ENCODE data around the gene CASK. TPM values are rescaled to one million over a fixed set of nuclear protein-coding genes. Genes with fewer than 3 reads are reported as not detected.
A peak's percentile ranks its signal among the peaks of the same experiment; 100 is the strongest.

The CASK gene
- total and polyA plus RNA-seq, 4 donors: 10.6 to 51.1 (median 26.0) TPM

GRCh38 chrX:41828826-41829225, 94.5 kb downstream of the CASK start:
- Histone ChIP-seq H3K9me3 (ENCODE audit: control insufficient read depth, low read length) (no peaks in the 10 kb centered on the region), H3K27ac (ENCODE audit: low read depth in 1 of 2, low read length in 2 of 2) (no peak overlapping the region), H3K4me3 (ENCODE audit: low read length in 2 of 2) (no peak overlapping the region), H3K36me3 (ENCODE audit: control insufficient read depth in 1 of 2, insufficient read depth in 2 of 2, low read length in 1 of 2) (no peaks in the 10 kb centered on the region), H3K27me3 (ENCODE audit: control insufficient read depth in 1 of 2, insufficient read depth in 2 of 2, low read length in 1 of 2) (no peaks in the 10 kb centered on the region), H3K4me1 (ENCODE audit: control insufficient read depth in 1 of 2, insufficient read depth in 2 of 2, low read length in 2 of 2) (peaks cover 0 to 2% of the 10 kb centered on the region in 2 donors)
- ATAC-seq (ENCODE audit: low FRiP score) (no peak), DNase-seq (no peak)
- 14 to 60% methylated on average over 1 of the region's 1 CpG for WGBS, 2 donors
- intact Hi-C loops (cut with DNase I): no loop called here

DNA sequence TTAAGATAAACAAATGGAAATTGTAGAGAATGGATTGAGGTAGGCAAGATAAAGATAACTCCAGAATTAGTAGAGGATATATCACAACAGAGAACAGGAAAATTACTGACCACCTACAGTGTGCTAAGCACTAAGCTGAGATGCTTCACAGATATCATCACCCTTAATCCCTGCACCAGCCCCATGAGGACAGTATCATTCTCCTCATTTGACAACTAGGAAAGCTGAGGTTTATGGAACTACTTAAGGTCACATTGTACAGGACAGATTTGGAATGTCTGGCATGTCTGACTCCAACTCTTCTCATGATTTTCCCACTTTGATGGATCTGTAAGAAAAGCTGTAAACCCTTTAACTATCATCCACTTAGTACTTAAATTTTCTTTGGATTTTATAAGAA, 95.5 kb downstream of the CASK start:
- DNase-seq (no peak), ATAC-seq (ENCODE audit: low FRiP score) (no peak)
- no peak overlapping the region for H3K4me3 ChIP-seq (ENCODE audit: low read length in 2 of 2)
- H3K36me3 ChIP-seq (ENCODE audit: control insufficient read depth in 1 of 2, insufficient read depth in 2 of 2, low read length in 1 of 2): no peaks in the 10 kb centered on the region
- no peaks in the 10 kb centered on the region for H3K9me3 ChIP-seq (ENCODE audit: control insufficient read depth, low read length)
- intact Hi-C loops (cut with DNase I): no loop called here
- H3K27me3 ChIP-seq (ENCODE audit: control insufficient read depth in 1 of 2, insufficient read depth in 2 of 2, low read length in 1 of 2): no peaks in the 10 kb centered on the region
- H3K27ac ChIP-seq (ENCODE audit: low read depth in 1 of 2, low read length in 2 of 2): no peak overlapping the region
- peaks cover 0 to 2% of the 10 kb centered on the region in 2 donors for H3K4me1 ChIP-seq (ENCODE audit: control insufficient read depth in 1 of 2, insufficient read depth in 2 of 2, low read length in 2 of 2)

DNA sequence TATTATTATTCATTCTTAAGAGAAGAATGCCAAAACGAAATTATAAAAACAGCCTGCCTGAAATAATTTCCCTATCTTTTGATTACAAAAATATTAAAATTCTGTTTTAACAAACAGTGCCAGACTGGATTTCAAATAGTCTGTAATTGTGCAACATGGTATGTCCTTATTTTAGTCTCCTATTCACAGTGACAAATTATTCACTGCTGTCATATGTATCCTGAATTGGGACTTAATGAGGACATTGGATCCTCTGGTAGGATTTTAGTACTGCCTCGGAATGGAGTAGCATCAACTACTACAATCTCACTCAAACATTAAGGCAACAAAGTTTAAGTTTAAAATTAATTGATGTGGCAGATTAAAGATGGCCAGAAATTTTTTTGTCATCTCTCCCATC, 97.6 kb downstream of the CASK start:
- DNase-seq (no peak), ATAC-seq (ENCODE audit: low FRiP score) (no peak)
- WGBS, 2 donors: 34 to 46% methylated on average over 2 of the region's 2 CpGs
- Histone ChIP-seq H3K36me3 (ENCODE audit: control insufficient read depth in 1 of 2, insufficient read depth in 2 of 2, low read length in 1 of 2) (no peaks in the 10 kb centered on the region), H3K27me3 (ENCODE audit: control insufficient read depth in 1 of 2, insufficient read depth in 2 of 2, low read length in 1 of 2) (no peaks in the 10 kb centered on the region), H3K4me3 (ENCODE audit: low read length in 2 of 2) (no peak overlapping the region), H3K27ac (ENCODE audit: low read depth in 1 of 2, low read length in 2 of 2) (no peak overlapping the region), H3K9me3 (ENCODE audit: control insufficient read depth, low read length) (no peaks in the 10 kb centered on the region), H3K4me1 (ENCODE audit: control insufficient read depth in 1 of 2, insufficient read depth in 2 of 2, low read length in 2 of 2) (peaks cover 0 to 2% of the 10 kb centered on the region in 2 donors)
- intact Hi-C loops (cut with DNase I): no loop called here

GRCh38 chrX:41824551-41824950, 98.8 kb downstream of the CASK start:
- no peaks in the 10 kb centered on the region for H3K27me3 ChIP-seq (ENCODE audit: control insufficient read depth in 1 of 2, insufficient read depth in 2 of 2, low read length in 1 of 2)
- no peaks in the 10 kb centered on the region for H3K9me3 ChIP-seq (ENCODE audit: control insufficient read depth, low read length)
- peaks cover 0 to 2% of the 10 kb centered on the region in 2 donors for H3K4me1 ChIP-seq (ENCODE audit: control insufficient read depth in 1 of 2, insufficient read depth in 2 of 2, low read length in 2 of 2)
- intact Hi-C loops (cut with DNase I): no loop called here
- H3K27ac ChIP-seq (ENCODE audit: low read depth in 1 of 2, low read length in 2 of 2): peak overlapping the region in 1 of 2 donors; percentile 40
- no peaks in the 10 kb centered on the region for H3K36me3 ChIP-seq (ENCODE audit: control insufficient read depth in 1 of 2, insufficient read depth in 2 of 2, low read length in 1 of 2)
- DNase-seq: no peak
- 41 to 64% methylated on average over 3 of the region's 3 CpGs for WGBS, 2 donors
- H3K4me3 ChIP-seq (ENCODE audit: low read length in 2 of 2): no peak overlapping the region
- ATAC-seq (ENCODE audit: low FRiP score): peak; percentile 29

DNA sequence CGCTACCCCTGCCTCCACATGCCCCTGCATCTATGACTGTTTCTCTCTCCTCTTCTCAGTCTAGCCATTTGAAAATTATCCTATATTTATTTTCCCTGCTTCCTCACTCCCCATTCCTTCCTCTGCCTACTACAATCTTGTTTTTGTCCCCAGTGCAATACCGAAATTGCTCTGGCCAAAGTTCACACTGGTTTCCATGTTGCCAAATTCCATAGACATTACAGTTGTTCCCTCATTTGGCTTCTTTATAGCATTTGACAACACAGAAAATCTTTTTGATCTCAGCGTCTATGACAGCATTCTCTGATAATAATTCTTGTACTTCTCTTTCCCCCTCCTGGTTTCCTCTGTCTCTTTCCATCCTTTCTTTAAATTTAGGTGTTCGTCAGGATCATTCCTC, 100.0 kb downstream of the CASK start:
- ATAC-seq (ENCODE audit: low FRiP score) (no peak), DNase-seq (no peak)
- intact Hi-C loops (cut with DNase I): no loop called here
- H3K4me1 ChIP-seq (ENCODE audit: control insufficient read depth in 1 of 2, insufficient read depth in 2 of 2, low read length in 2 of 2): peaks cover 0 to 2% of the 10 kb centered on the region in 2 donors
- 20 to 42% methylated on average over 4 of the region's 4 CpGs for WGBS, 2 donors
- H3K27ac ChIP-seq (ENCODE audit: low read depth in 1 of 2, low read length in 2 of 2): no peak overlapping the region
- no peaks in the 10 kb centered on the region for H3K36me3 ChIP-seq (ENCODE audit: control insufficient read depth in 1 of 2, insufficient read depth in 2 of 2, low read length in 1 of 2)
- H3K27me3 ChIP-seq (ENCODE audit: control insufficient read depth in 1 of 2, insufficient read depth in 2 of 2, low read length in 1 of 2): no peaks in the 10 kb centered on the region
- H3K9me3 ChIP-seq (ENCODE audit: control insufficient read depth, low read length): no peaks in the 10 kb centered on the region
- no peak overlapping the region for H3K4me3 ChIP-seq (ENCODE audit: low read length in 2 of 2)

GRCh38 chrX:41822892-41823291, 100.5 kb downstream of the CASK start:
- intact Hi-C loops (cut with DNase I): no loop called here
- peak overlapping the region in 1 of 2 donors; percentile 86 for H3K27ac ChIP-seq (ENCODE audit: low read depth in 1 of 2, low read length in 2 of 2)
- H3K4me3 ChIP-seq (ENCODE audit: low read length in 2 of 2): no peak overlapping the region
- 76 to 83% methylated on average over 2 of the region's 2 CpGs for WGBS, 2 donors
- ATAC-seq (ENCODE audit: low FRiP score) (no peak), DNase-seq (no peak)
- no peaks in the 10 kb centered on the region for H3K36me3 ChIP-seq (ENCODE audit: control insufficient read depth in 1 of 2, insufficient read depth in 2 of 2, low read length in 1 of 2)
- H3K9me3 ChIP-seq (ENCODE audit: control insufficient read depth, low read length): no peaks in the 10 kb centered on the region
- peaks cover 0 to 2% of the 10 kb centered on the region in 2 donors for H3K4me1 ChIP-seq (ENCODE audit: control insufficient read depth in 1 of 2, insufficient read depth in 2 of 2, low read length in 2 of 2)
- no peaks in the 10 kb centered on the region for H3K27me3 ChIP-seq (ENCODE audit: control insufficient read depth in 1 of 2, insufficient read depth in 2 of 2, low read length in 1 of 2)

DNA sequence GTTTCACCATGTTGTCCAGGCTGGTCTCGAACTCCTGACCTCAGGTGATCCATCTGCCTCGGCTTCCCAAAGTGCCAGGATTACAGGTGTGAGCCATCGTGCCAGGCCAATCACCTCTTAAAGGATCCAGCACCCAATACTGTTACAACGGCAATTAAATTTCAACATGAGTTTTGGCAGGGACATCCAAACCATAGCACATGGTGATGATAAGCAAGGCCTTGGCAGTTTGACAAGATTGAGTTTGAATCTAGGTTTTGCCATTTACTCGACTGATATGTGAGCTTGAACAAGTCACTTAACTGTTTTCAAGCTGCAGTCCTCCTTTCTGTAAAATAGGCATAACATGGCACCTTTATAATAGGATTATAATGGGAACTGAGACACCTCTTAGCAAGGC, 115.3 kb downstream of the CASK start:
- ATAC-seq (ENCODE audit: low FRiP score): no peak
- intact Hi-C loops (cut with DNase I): no loop called here
- Histone ChIP-seq H3K27ac (ENCODE audit: low read depth in 1 of 2, low read length in 2 of 2) (no peak overlapping the region), H3K9me3 (ENCODE audit: control insufficient read depth, low read length) (no peaks in the 10 kb centered on the region), H3K4me3 (ENCODE audit: low read length in 2 of 2) (no peak overlapping the region), H3K4me1 (ENCODE audit: control insufficient read depth in 1 of 2, insufficient read depth in 2 of 2, low read length in 2 of 2) (peaks cover 2 to 3% of the 10 kb centered on the region in 2 donors), H3K36me3 (ENCODE audit: control insufficient read depth in 1 of 2, insufficient read depth in 2 of 2, low read length in 1 of 2) (no peaks in the 10 kb centered on the region), H3K27me3 (ENCODE audit: control insufficient read depth in 1 of 2, insufficient read depth in 2 of 2, low read length in 1 of 2) (no peaks in the 10 kb centered on the region)
- DNase-seq: no peak
- WGBS, 2 donors: 73 to 74% methylated on average over 5 of the region's 5 CpGs

DNA sequence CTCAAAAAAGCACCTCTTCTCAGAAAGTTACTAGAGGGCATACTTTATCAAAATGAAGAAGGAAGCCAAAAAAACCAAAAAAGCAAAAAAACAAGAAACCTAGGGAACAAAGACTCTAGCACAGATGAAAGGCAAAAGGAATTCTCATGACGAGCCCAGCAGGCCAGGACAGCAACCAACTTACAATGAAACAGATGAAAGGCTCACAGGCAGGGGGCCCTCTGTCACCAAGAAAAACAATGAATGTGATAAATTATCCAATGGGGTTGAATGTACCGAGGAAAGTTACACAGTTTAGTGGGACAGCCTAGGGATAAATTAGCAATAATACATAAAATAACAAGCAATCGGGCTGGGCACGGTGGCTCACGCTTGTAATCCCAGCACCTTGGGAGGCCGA, 120.4 kb downstream of the CASK start:
- H3K36me3 ChIP-seq (ENCODE audit: control insufficient read depth in 1 of 2, insufficient read depth in 2 of 2, low read length in 1 of 2): no peaks in the 10 kb centered on the region
- ATAC-seq (ENCODE audit: low FRiP score) (no peak), DNase-seq (no peak)
- intact Hi-C loops (cut with DNase I): no loop called here
- WGBS, 2 donors: 74 to 76% methylated on average over 6 of the region's 6 CpGs
- no peaks in the 10 kb centered on the region for H3K27me3 ChIP-seq (ENCODE audit: control insufficient read depth in 1 of 2, insufficient read depth in 2 of 2, low read length in 1 of 2)
- no peak overlapping the region for H3K4me3 ChIP-seq (ENCODE audit: low read length in 2 of 2)
- peaks cover 2 to 3% of the 10 kb centered on the region in 2 donors for H3K4me1 ChIP-seq (ENCODE audit: control insufficient read depth in 1 of 2, insufficient read depth in 2 of 2, low read length in 2 of 2)
- H3K9me3 ChIP-seq (ENCODE audit: control insufficient read depth, low read length): no peaks in the 10 kb centered on the region
- H3K27ac ChIP-seq (ENCODE audit: low read depth in 1 of 2, low read length in 2 of 2): no peak overlapping the region

DNA sequence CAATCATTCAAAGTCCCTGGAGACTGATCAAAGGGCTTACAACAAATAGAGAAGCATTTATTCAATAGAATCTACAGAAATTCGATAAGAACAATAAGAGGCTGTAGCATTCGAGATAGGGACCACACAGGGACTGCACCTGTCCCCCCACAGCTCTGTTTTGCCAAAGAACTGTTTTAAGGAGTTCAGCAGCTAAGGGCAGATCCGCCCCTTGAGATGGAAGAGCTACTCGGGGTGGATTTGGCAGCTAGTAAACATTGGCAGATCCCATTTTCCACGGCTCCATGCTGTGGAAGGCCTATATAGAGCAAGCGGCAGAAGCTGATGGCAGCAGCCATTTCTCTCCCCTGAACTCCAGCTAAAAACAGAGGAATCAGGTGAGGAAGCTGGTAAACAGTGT, 123.7 kb downstream of the CASK start:
- WGBS, 2 donors: 65 to 88% methylated on average over 6 of the region's 6 CpGs
- peaks cover 0 to 3% of the 10 kb centered on the region in 2 donors for H3K4me1 ChIP-seq (ENCODE audit: control insufficient read depth in 1 of 2, insufficient read depth in 2 of 2, low read length in 2 of 2)
- no peaks in the 10 kb centered on the region for H3K9me3 ChIP-seq (ENCODE audit: control insufficient read depth, low read length)
- DNase-seq (no peak), ATAC-seq (ENCODE audit: low FRiP score) (no peak)
- no peak overlapping the region for H3K4me3 ChIP-seq (ENCODE audit: low read length in 2 of 2)
- H3K27me3 ChIP-seq (ENCODE audit: control insufficient read depth in 1 of 2, insufficient read depth in 2 of 2, low read length in 1 of 2): no peaks in the 10 kb centered on the region
- intact Hi-C loops (cut with DNase I): loop anchor here in 1 of 2 donors (5.0 kb wide), 1 partner anchor 1758 kb away; no protein-coding TSS in a partner anchor
- no peaks in the 10 kb centered on the region for H3K36me3 ChIP-seq (ENCODE audit: control insufficient read depth in 1 of 2, insufficient read depth in 2 of 2, low read length in 1 of 2)
- H3K27ac ChIP-seq (ENCODE audit: low read depth in 1 of 2, low read length in 2 of 2): no peak overlapping the region

Data from aorta (tissue), 5 donors.